ENCODE measurements around the gene NPM1. TPM values are rescaled to one million over a fixed set of nuclear protein-coding genes. Genes with fewer than 3 reads are reported as not detected.
A peak's percentile ranks its signal among the peaks of the same experiment; 100 is the strongest.

NPM1 gene
- total RNA-seq, 1 donor from 2014 or later = 1,217 TPM

GRCh38 chr5:171428168-171428696 lies 40.6 kb downstream of the NPM1 start:
- no peak for DNase-seq (ENCODE audit: low read depth)

- DNase-seq (ENCODE audit: low read depth) = no peak
These were observed 41.3 kb downstream of the NPM1 start for GRCh38 chr5:171428809-171429542.

- no peak for DNase-seq (ENCODE audit: low read depth)
These were observed 41.9 kb downstream of the NPM1 start for GRCh38 chr5:171429543-171429910.

- no peak for DNase-seq (ENCODE audit: low read depth)
These were observed 43.7 kb downstream of the NPM1 start for GRCh38 chr5:171431251-171431777.

GRCh38 chr5:171432076-171432475 lies 44.4 kb downstream of the NPM1 start:
- DNase-seq (ENCODE audit: low read depth) = no peak

GRCh38 chr5:171432583-171433351 lies 45.1 kb downstream of the NPM1 start:
- no peak for DNase-seq (ENCODE audit: low read depth)

GRCh38 chr5:171433352-171433698 lies 45.7 kb downstream of the NPM1 start:
- DNase-seq (ENCODE audit: low read depth) = no peak

- no peak for DNase-seq (ENCODE audit: low read depth)
These were observed 46.5 kb downstream of the NPM1 start for GRCh38 chr5:171433982-171434676.

- DNase-seq (ENCODE audit: low read depth) = no peak
These were observed 47.2 kb downstream of the NPM1 start for GRCh38 chr5:171434874-171435273.

GRCh38 chr5:171435908-171436307 lies 48.3 kb downstream of the NPM1 start:
- no peak for DNase-seq (ENCODE audit: low read depth)

GRCh38 chr5:171436804-171437285 lies 49.2 kb downstream of the NPM1 start:
- DNase-seq (ENCODE audit: low read depth) = no peak

GRCh38 chr5:171437286-171437821 lies 49.7 kb downstream of the NPM1 start:
- DNase-seq (ENCODE audit: low read depth) = no peak

- peak; percentile 17 for DNase-seq (ENCODE audit: low read depth)
These were observed 51.1 kb downstream of the NPM1 start for GRCh38 chr5:171438738-171439137.

GRCh38 chr5:171441246-171441791 lies 53.7 kb downstream of the NPM1 start:
- no peak for DNase-seq (ENCODE audit: low read depth)

GRCh38 chr5:171442287-171443042 lies 54.8 kb downstream of the NPM1 start:
- DNase-seq (ENCODE audit: low read depth) = peak; percentile 26

- DNase-seq (ENCODE audit: low read depth) = peak; percentile 92
These were observed 56.9 kb downstream of the NPM1 start for GRCh38 chr5:171444582-171444981.

GRCh38 chr5:171445644-171446516 lies 58.2 kb downstream of the NPM1 start:
- DNase-seq (ENCODE audit: low read depth) = no peak

- no peak for DNase-seq (ENCODE audit: low read depth)
These were observed 59.6 kb downstream of the NPM1 start for GRCh38 chr5:171447226-171447625.

- DNase-seq (ENCODE audit: low read depth) = no peak
These were observed 61.8 kb downstream of the NPM1 start for GRCh38 chr5:171449426-171449825.
